Suprapubic skin (tissue), 4 donors: Measurements from ENCODE around the gene ELOB.

Source experiments
- POLR2A ChIP-seq, 2 donors: fragments of 450-650 bp; IDR thresholded peaks; one replicate each; pipeline ENCODE4 v1.6.1; 2017; ENCODE audit warnings: antibody characterized with exemption in 2 of 2, mild to moderate bottlenecking in 2 of 2, moderate library complexity in 2 of 2
- POLR2AphosphoS5 ChIP-seq, 3 donors: sonication (generic); formaldehyde crosslinking; IDR thresholded peaks; one replicate each; pipeline ENCODE4 v1.6.1; 2017; ENCODE audit warnings: antibody characterized with exemption in 3 of 3
- TF ChIP-seq, protein P1 (sequence below), 2 donors: fragments of 200-600 bp in 1 of 2; fragments of 450-650 bp in 1 of 2; sonication (generic) in 1 of 2; IDR thresholded peaks; one replicate each; pipeline ENCODE4 v1.5.1; 2016 to 2019; ENCODE audit warnings: antibody characterized with exemption in 2 of 2, mild to moderate bottlenecking in 1 of 2, moderate library complexity in 1 of 2

DNA sequence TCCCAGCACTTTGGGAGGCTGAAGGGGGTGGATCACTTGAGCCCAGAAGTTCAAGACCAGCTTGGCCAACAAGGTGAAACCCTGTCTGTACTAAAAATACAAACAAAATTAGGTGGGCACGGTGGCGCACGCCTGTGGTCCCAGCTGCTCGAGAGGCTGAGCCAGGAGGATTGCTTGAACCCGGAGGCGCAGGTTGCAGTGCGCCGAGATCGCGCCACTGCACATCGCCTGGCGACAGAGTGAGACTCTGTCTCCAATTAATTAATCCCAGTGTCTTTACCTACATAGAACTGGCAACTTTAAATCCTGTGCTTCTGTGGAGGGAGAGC, 1.5 kb upstream of the ELOB start:
- TF ChIP-seq, protein P1, sequence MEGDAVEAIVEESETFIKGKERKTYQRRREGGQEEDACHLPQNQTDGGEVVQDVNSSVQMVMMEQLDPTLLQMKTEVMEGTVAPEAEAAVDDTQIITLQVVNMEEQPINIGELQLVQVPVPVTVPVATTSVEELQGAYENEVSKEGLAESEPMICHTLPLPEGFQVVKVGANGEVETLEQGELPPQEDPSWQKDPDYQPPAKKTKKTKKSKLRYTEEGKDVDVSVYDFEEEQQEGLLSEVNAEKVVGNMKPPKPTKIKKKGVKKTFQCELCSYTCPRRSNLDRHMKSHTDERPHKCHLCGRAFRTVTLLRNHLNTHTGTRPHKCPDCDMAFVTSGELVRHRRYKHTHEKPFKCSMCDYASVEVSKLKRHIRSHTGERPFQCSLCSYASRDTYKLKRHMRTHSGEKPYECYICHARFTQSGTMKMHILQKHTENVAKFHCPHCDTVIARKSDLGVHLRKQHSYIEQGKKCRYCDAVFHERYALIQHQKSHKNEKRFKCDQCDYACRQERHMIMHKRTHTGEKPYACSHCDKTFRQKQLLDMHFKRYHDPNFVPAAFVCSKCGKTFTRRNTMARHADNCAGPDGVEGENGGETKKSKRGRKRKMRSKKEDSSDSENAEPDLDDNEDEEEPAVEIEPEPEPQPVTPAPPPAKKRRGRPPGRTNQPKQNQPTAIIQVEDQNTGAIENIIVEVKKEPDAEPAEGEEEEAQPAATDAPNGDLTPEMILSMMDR (IDR thresholded peaks at IDR 0.05): no peak
- no peak for TF ChIP-seq POLR2A (IDR thresholded peaks at IDR 0.05)
- TF ChIP-seq POLR2AphosphoS5 (IDR thresholded peaks at IDR 0.05): no peak
